Fibroblast of mammary gland (primary cell): ENCODE data around the gene PAPSS1.
A peak's percentile ranks its signal among the peaks of the same experiment; 100 is the strongest.

ENCODE experiments used
- DNase-seq: peaks from one replicate; pipeline ENCODE4 v3.0.0-alpha.2; 2010; ENCODE audit warnings: low read depth
- H3K4me3 ChIP-seq: 2 replicates; pipeline ENCODE4 v1.5.1; 2011; ENCODE audit warnings: low read depth, mild to moderate bottlenecking, low read length, moderate library complexity; ENCODE audit not compliant: control insufficient read depth
- TF ChIP-seq, protein P1 (sequence below): conservative IDR thresholded peaks from 2 replicates; pipeline ENCODE4 v1.5.1; 2011; ENCODE audit warnings: low read depth, low read length, inconsistent platforms; ENCODE audit not compliant: control insufficient read depth, insufficient read depth

PAPSS1 gene

DNA sequence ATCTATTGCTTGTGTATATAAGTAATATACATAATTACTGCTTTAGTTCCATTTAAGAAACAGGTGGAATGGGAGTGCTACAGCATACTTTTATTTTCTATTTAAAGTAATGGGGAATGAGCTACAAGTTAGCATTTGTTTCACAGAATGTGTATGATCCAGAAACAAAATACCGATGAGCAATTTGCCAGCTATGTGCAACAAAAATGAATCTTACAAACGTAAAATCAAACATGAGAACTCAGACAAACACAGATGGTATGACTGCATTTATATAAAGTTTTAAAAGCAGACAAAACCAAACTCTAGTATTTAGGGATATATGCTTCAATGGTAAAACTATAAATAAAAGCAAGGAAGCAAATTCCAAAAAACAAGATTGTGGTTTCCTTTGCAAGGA is 141.7 kb downstream of the PAPSS1 start:
- H3K4me3 ChIP-seq: no peak overlapping the region
- no peak for DNase-seq
- TF ChIP-seq, protein P1, sequence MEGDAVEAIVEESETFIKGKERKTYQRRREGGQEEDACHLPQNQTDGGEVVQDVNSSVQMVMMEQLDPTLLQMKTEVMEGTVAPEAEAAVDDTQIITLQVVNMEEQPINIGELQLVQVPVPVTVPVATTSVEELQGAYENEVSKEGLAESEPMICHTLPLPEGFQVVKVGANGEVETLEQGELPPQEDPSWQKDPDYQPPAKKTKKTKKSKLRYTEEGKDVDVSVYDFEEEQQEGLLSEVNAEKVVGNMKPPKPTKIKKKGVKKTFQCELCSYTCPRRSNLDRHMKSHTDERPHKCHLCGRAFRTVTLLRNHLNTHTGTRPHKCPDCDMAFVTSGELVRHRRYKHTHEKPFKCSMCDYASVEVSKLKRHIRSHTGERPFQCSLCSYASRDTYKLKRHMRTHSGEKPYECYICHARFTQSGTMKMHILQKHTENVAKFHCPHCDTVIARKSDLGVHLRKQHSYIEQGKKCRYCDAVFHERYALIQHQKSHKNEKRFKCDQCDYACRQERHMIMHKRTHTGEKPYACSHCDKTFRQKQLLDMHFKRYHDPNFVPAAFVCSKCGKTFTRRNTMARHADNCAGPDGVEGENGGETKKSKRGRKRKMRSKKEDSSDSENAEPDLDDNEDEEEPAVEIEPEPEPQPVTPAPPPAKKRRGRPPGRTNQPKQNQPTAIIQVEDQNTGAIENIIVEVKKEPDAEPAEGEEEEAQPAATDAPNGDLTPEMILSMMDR: no peak

DNA sequence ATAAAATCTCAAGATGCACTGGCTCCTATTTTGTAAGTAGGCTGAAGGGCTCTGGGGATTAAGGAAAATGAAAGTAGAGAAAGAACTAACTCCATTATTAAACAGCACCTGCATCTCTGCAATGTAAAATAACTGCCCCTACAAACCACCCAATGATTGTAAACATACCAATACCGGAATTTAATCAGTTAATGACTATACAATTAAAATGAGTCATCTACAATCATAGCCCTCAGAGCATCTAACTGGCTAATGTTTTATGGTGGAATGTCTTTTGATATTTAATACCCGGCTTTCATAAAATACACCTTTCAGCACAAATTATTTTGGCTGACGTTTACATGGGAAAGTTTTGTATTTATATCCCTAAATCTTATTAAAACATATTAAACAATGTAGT is 142.3 kb downstream of the PAPSS1 start:
- no peak for DNase-seq
- no peak overlapping the region for H3K4me3 ChIP-seq
- TF ChIP-seq, protein P1: no peak

DNA sequence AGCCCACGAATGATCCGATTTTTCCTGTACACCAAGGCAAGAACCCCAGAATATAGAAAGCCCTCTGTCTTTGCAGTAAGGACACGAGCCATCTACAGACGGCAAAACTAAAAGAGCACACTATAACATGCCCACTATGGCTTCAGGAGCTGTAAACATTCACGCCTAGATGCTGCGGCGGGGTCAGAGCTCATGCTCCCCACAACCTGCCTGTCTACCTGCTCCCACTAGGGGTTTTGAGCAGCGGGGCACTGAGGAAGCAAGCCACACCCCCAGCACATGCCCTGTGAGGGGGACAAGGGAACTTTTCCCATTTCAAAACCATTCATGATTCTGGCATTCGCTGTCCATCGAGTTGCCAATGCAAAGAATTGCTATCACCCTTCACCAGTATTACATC is 144.8 kb downstream of the PAPSS1 start:
- TF ChIP-seq, protein P1: no peak
- H3K4me3 ChIP-seq: no peak overlapping the region
- DNase-seq: no peak

DNA sequence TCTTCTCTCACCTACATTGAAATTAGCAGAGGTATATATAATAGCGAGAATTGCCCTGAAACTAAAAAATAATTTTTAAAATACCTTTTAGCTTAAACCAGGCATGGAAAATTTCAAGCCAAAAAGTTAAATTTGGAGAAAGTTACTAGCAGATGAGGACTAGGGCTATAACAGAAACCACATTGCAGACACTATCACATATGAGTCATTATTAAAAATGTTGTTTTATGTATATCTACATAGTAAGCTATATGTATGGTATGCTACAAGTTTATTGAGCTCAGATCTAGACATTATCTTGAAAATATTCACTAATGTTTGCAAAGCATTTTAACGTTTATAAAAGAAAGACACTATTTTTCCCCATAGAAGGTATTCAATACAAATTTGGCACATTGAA is 147.8 kb downstream of the PAPSS1 start:
- no peak for DNase-seq
- no peak overlapping the region for H3K4me3 ChIP-seq
- TF ChIP-seq, protein P1: no peak

DNA sequence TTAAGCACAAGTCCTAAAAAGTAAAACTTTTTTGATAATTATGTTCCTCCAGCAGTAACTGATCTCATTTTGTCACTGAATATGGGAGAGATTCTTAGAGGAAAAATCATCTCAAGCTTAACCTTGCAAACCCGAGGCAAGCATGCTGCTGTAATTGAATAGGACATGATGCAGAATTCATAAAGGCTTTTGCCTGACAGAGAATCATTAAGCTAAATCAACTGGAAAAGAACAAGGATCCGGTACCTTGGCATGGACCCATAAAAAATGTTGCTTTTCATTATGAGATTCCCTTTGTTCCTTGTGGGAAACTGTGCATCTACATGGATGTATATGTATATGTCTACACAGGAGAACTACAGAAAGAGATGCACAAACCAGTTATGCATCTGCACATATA is 149.1 kb downstream of the PAPSS1 start:
- TF ChIP-seq, protein P1: no peak
- no peak for DNase-seq
- H3K4me3 ChIP-seq: no peak overlapping the region

DNA sequence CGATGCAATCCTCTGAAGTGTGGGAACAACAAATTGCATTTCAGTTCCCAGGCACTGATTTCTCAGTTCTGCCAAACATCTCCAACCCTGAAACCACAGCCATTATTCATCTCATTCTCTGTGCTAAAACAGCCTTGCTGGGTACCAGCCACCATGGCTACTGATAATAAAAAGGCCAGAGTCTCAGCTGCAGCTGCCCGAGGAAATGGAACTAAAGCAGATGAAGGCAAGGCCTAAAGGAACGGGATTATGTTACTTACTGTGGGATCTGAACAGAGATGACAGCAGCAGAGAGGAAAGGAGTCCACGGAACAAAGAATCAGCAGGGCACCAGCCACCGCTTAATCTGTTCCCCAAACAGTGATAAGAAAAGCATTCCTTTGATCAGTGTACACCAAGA is 155.7 kb downstream of the PAPSS1 start:
- H3K4me3 ChIP-seq: no peak overlapping the region
- TF ChIP-seq, protein P1: no peak
- DNase-seq: peak; percentile 1
